Myometrial cell (primary cell): ENCODE results near the gene FGFR1OP2. TPM values are rescaled to one million over a fixed set of nuclear protein-coding genes. Genes with fewer than 3 reads are reported as not detected.

Source experiments
- total RNA-seq: library from RNA; depleted of rRNA; stranded (reverse); fragments of >200 nt; gene quantifications from 2 replicates; pipeline ENCODE4 v1.2.3, GENCODE V29; 2015

The FGFR1OP2 gene
- total RNA-seq, result 18.7 and 45.4 TPM in 2 replicates

DNA sequence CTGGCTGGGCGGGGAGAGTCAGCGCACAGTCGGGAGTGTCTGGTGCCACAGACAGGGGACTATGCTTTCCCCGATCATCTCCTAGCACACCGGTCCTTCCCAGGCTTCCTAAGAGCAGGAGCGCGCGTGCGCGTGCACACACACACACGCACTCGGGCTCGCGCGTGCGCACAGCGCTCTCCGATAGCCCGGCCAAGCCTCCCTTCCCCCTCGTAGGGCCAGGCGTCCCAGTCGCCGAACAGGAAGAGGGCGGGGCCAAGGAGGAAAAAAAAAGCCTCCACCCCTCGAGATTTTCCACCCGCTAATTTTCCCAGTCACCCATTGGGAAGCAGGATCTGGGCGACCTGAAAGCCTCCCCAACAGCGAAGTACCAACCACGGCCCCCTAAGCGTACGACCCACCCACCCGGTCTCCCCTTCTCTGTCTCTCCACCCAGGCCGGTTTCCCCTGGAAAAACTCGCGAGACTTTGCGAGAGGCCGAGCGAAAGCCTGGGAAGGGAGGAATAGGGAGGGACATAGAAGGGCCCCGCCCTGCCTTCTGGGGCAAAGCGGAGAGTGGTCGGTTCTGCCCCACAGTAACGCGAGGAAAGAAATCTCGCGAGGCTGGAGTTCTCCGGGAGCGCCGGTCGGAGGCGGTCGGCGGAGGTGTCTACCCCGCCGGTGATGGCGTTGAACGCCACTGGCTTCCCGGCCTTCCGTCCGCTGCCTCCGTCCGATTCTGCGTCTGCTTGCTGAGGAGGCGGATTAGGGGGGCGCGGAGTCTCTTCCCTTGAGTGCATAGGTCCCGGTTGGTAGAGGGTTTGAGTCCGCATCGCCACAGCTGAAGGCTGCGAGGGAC lies at the start of gene FGFR1OP2, which contains the start of gene INTS13:
TSS of gene FGFR1OP2 (plus strand) at position 608 of the 838 bp plus-strand sequence. CDS start 15,689 bp downstream, outside the sequence.
TSS of gene INTS13 (minus strand) at position 119 of the 838 bp plus-strand sequence. CDS start 1,178 bp downstream, outside the sequence.

DNA sequence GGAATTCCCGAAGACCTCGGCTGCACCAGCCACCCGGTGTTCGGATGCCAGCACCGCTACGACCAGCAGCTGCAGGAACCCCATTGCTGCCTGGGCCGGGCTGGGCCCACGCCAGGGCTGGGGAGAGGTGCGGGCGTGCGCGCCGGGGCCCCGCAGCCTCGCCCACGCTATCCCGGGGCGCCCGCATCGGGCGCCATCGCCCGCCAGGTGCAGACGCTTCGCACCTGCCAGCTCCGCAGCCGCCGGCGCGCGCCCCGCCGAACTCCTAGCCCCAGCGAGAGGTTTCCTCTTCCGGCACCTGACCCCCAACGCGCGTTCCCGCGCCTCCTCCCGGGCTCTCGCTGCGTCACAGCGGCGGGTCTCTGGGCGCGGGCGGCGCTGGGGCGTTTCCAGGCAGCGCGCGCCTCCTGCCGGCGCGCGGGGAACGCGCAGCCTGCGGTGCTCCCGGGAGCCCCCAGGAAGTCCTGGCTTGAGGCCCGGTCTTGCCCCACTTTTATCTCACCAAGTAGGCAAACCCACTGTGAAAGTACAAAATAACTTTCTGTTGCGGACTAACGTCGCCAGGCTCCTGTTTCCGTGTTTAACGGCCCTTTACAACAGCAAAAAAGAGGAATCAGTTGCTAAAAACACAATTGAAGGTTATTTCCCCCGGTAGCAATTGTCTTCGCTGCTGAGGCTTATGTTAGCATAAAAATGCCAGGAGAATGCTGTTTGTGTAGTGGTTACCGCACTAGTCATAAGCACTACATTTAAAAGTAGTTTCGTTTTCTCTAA lies 76.0 kb downstream of the FGFR1OP2 start, which contains the start of gene TM7SF3:
TSS of gene TM7SF3 (minus strand) at position 300 of the 774 bp plus-strand sequence. CDS start at position 84, 216 bp downstream.

Other genes with a start within 250 kb of the FGFR1OP2 start
- gene ITPR2, start 105.3 kb upstream of the FGFR1OP2 start, total RNA-seq, result 8.1 and 11.5 TPM in 2 replicates
- 39.2 and 46.4 TPM in 2 replicates for gene INTS13, start 489 bp upstream of the FGFR1OP2 start, total RNA-seq
- 64.9 and 70.9 TPM in 2 replicates for gene TM7SF3, start 75.9 kb downstream of the FGFR1OP2 start, total RNA-seq
- gene MED21, start 84.1 kb downstream of the FGFR1OP2 start, total RNA-seq, result 38.3 and 42.2 TPM in 2 replicates
- gene C12orf71, start 144.1 kb downstream of the FGFR1OP2 start, total RNA-seq, result not detected in 2 replicates